OCI-LY3 (cell line): ENCODE measurements around the gene MACC1.

Experiments used
- H2AFZ ChIP-seq: fragments of 200-600, 300-600 bp; shearing (Covaris generic); 2 replicates; pipeline ENCODE4 v1.6.0; 2014; ENCODE audit warnings: antibody characterized with exemption, low read depth, low read length
- H3K27ac ChIP-seq: fragments of 200-600, 300-600 bp; sonication (generic); 2 replicates; pipeline ENCODE4 v1.5.1; 2014; ENCODE audit warnings: mild to moderate bottlenecking, low read length, moderate library complexity, mixed read lengths
- H3K27me3 ChIP-seq: fragments of 200-600, 300-600 bp; sonication (generic); 2 replicates; pipeline ENCODE4 v1.6.1; 2014; ENCODE audit warnings: low read depth, low read length, mixed read lengths
- H3K36me3 ChIP-seq: fragments of 200-600, 300-600 bp; sonication (generic); replicated peaks from 2 replicates; pipeline ENCODE3; 2014; ENCODE audit warnings: low read depth, low read length, mixed read lengths
- H3K4me1 ChIP-seq: fragments of 300-600, 200-600 bp; sonication (generic); 2 replicates; pipeline ENCODE4 v1.6.1; 2014; ENCODE audit warnings: low read length, mixed read lengths
- H3K4me2 ChIP-seq: fragments of 200-600, 300-600 bp; sonication (generic); 2 replicates; pipeline ENCODE4 v1.6.1; 2014; ENCODE audit warnings: low read length, mixed read lengths
- H3K4me3 ChIP-seq: fragments of 300-600, 200-600 bp; sonication (generic); 2 replicates; pipeline ENCODE4 v1.5.1; 2014; ENCODE audit warnings: antibody characterized with exemption, mild to moderate bottlenecking, low read length, moderate library complexity
- H3K79me2 ChIP-seq: fragments of 300-600, 200-600 bp; shearing (Covaris generic); 2 replicates; pipeline ENCODE4 v1.6.1; 2014; ENCODE audit warnings: mild to moderate bottlenecking, low read length, mixed read lengths
- H3K9ac ChIP-seq: fragments of 300-600, 200-600 bp; shearing (Covaris generic); 2 replicates; pipeline ENCODE4 v1.6.0; 2014; ENCODE audit warnings: mild to moderate bottlenecking, low read length, moderate library complexity
- H3K9me3 ChIP-seq: fragments of 200-600, 300-600 bp; shearing (Covaris generic); 2 replicates; pipeline ENCODE4 v1.6.1; 2014; ENCODE audit warnings: low read length, mixed read lengths; ENCODE audit not compliant: insufficient read depth
- H4K20me1 ChIP-seq: fragments of 200-600, 300-600 bp; sonication (generic); 2 replicates; pipeline ENCODE4 v1.6.1; 2016; ENCODE audit warnings: low read length, mixed read lengths; ENCODE audit not compliant: insufficient read depth
- CTCF ChIP-seq: fragments of 200-600, 300-600 bp; sonication (generic); IDR thresholded peaks from 2 replicates; pipeline ENCODE4 v1.5.1; 2014; ENCODE audit warnings: antibody characterized with exemption, low read length, low read depth
- EZH2phosphoT487 ChIP-seq: fragments of 200-600 bp; shearing (Covaris generic); IDR thresholded peaks from 2 replicates; pipeline ENCODE4 v1.6.1; 2018; ENCODE audit warnings: antibody characterized with exemption, mixed run types, low read depth

The MACC1 gene

GRCh38 chr7:20140291-20141001 lies 76.7 kb downstream of the MACC1 start:
- Histone ChIP-seq H3K27me3 (no peaks in the 10 kb centered on the region), H3K27ac (no peak overlapping the region), H2AFZ (no peak overlapping the region), H3K9me3 (no peaks in the 10 kb centered on the region), H4K20me1 (no peaks in the 10 kb centered on the region), H3K4me2 (no peak overlapping the region), H3K4me3 (no peak overlapping the region), H3K36me3 (no peaks in the 10 kb centered on the region), H3K9ac (no peak overlapping the region), H3K79me2 (no peaks in the 10 kb centered on the region), H3K4me1 (peaks cover 9% of the 10 kb centered on the region)
- TF ChIP-seq CTCF, result no peak
- no peak for TF ChIP-seq EZH2phosphoT487

DNA sequence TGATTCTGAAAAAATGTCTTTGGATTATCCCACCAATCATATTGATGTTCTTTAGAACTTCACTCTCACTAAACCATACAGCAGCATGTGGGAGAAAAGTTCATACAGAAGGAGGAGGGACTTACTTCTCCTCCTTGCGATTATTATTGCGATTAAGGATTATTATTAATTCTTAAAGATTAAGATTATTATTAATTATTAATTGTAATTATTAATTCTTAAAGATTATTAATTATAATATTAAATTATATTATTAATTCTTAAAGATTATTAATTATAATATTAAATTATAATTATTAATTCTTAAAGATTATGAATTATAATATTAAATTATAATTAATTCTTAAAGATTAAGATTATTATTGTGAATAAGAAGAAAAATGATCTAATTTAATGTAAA lies 80.5 kb downstream of the MACC1 start:
- no peaks in the 10 kb centered on the region for H3K36me3 ChIP-seq
- TF ChIP-seq EZH2phosphoT487, result no peak
- TF ChIP-seq CTCF, result no peak
- H4K20me1 ChIP-seq, result no peaks in the 10 kb centered on the region
- no peak overlapping the region for H2AFZ ChIP-seq
- H3K27ac ChIP-seq, result no peak overlapping the region
- H3K9ac ChIP-seq, result no peak overlapping the region
- no peak overlapping the region for H3K4me3 ChIP-seq
- H3K79me2 ChIP-seq, result no peaks in the 10 kb centered on the region
- peaks cover 5% of the 10 kb centered on the region for H3K4me1 ChIP-seq
- H3K4me2 ChIP-seq, result no peak overlapping the region
- H3K27me3 ChIP-seq, result no peaks in the 10 kb centered on the region
- H3K9me3 ChIP-seq, result no peaks in the 10 kb centered on the region

- TF ChIP-seq EZH2phosphoT487 (no peak), CTCF (no peak)
- Histone ChIP-seq H3K4me3 (no peak overlapping the region), H3K4me1 (peaks cover 5% of the 10 kb centered on the region), H3K79me2 (no peaks in the 10 kb centered on the region), H3K9ac (no peak overlapping the region), H3K4me2 (no peak overlapping the region), H3K27ac (no peak overlapping the region), H3K36me3 (no peaks in the 10 kb centered on the region), H2AFZ (no peak overlapping the region), H4K20me1 (no peaks in the 10 kb centered on the region), H3K9me3 (no peaks in the 10 kb centered on the region), H3K27me3 (no peaks in the 10 kb centered on the region)
These were observed 83.4 kb downstream of the MACC1 start for GRCh38 chr7:20133803-20134202.

DNA sequence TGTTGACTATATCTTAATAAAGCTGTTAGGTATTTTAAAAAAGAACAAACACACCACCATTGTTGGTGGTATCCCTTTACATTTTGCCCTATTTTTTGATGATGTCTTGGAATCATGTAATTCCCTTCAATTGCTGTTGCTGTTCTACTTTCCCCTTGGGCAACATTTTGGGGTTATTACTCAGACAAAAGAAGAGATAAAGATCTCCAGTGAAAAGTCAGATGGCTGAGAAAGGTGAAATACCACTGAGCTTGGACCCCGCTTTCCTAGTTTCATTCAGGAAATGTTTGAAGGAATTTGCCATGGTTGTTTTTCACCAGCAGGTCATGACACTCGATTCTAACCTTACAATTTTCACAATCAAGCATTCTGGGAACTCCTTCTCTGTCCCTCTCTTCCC lies 84.6 kb downstream of the MACC1 start:
- Histone ChIP-seq H3K4me3 (no peak overlapping the region), H3K9me3 (no peaks in the 10 kb centered on the region), H3K27ac (no peak overlapping the region), H2AFZ (no peak overlapping the region), H4K20me1 (no peaks in the 10 kb centered on the region), H3K4me2 (no peak overlapping the region), H3K79me2 (no peaks in the 10 kb centered on the region), H3K27me3 (no peaks in the 10 kb centered on the region), H3K36me3 (no peaks in the 10 kb centered on the region), H3K9ac (no peak overlapping the region), H3K4me1 (peaks cover 5% of the 10 kb centered on the region)
- TF ChIP-seq EZH2phosphoT487, result no peak
- no peak for TF ChIP-seq CTCF
